HFFc6 (cell line): ENCODE data around the gene NOX4. TPM values are rescaled to one million over a fixed set of nuclear protein-coding genes. Genes with fewer than 3 reads are reported as not detected.
A peak's percentile ranks its signal among the peaks of the same experiment; 100 is the strongest.
"Not testable (repeated sequence)": the region's sequence is repeated elsewhere in the genome, so short reads cannot be mapped to it uniquely, and the experiment has no call there.

Source experiments
- DNase-seq: peaks from one replicate; pipeline ENCODE4 v3.0.0-alpha.2; 2018
- H3K27ac Mint-ChIP-seq: 2 replicates; pipeline ENCODE4 v1.8.0; 2020; ENCODE audit warnings: mild to moderate bottlenecking, mixed read lengths
- H3K27me3 Mint-ChIP-seq: 2 replicates; pipeline ENCODE4 v1.8.0; 2021; ENCODE audit warnings: mild to moderate bottlenecking, moderate library complexity, mixed read lengths; ENCODE audit not compliant: insufficient read depth
- H3K36me3 Mint-ChIP-seq: 2 replicates; pipeline ENCODE4 v1.8.0; 2021; ENCODE audit warnings: low read depth, mixed read lengths
- H3K4me1 Mint-ChIP-seq: 2 replicates; pipeline ENCODE4 v1.8.0; 2020; ENCODE audit warnings: low read depth, mixed read lengths
- H3K4me3 Mint-ChIP-seq: 2 replicates; pipeline ENCODE4 v1.8.0; 2020; ENCODE audit warnings: mild to moderate bottlenecking, moderate library complexity, mixed read lengths
- H3K9me3 Mint-ChIP-seq: 2 replicates; pipeline ENCODE4 v1.8.0; 2020; ENCODE audit warnings: mild to moderate bottlenecking, mixed read lengths
- CTCF ChIP-seq: fragments of 200-600 bp; sonication (generic); IDR thresholded peaks from 2 replicates; pipeline ENCODE4 v1.5.0; 2021; ENCODE audit warnings: antibody characterized with exemption, mild to moderate bottlenecking
- total RNA-seq, 6 experiments: library from RNA; stranded (reverse); fragmentation: NEBNext Ultra II Directional; extraction: Animal tissue kit (Norgen Biotek cat#: 25700); gene quantifications; 2 replicates in 1 of 6; 3 replicates in 5 of 6; pipeline ENCODE4 v1.2.3, GENCODE V29; 2021

Gene NOX4
- total RNA-seq, 6 experiments from 2014 or later, result 2.2 to 5.0 (median 3.2) TPM

- H3K27me3 Mint-ChIP-seq, H3K4me1 Mint-ChIP-seq, H3K9me3 Mint-ChIP-seq, DNase-seq, H3K27ac Mint-ChIP-seq, H3K4me3 Mint-ChIP-seq: not testable (repeated sequence)
- H3K36me3 Mint-ChIP-seq, result peaks cover 12% of the 10 kb centered on the region
Measured at GRCh38 chr11:89408441-89408840, 82.7 kb downstream of the NOX4 start.

DNA sequence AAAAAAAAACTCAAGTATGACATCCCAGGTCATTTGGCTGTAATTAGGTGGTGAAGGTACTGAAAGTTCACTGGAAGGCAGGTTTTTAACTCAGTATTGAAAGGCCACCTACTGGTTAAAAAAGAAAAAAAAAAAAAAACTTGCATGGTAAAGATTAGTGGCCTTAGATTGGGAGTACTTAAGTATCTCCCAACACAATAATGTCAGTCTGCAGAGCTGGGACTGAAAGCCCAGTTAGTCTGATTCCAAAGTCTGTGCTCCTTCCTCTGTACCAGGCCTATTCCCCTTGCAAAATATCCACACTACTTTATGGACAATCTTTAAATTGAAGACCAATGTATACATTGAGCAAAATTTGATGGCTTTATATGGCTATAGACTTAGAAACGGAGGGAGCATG lies 85.5 kb downstream of the NOX4 start:
- H3K9me3 Mint-ChIP-seq, result no peaks in the 10 kb centered on the region
- no peaks in the 10 kb centered on the region for H3K36me3 Mint-ChIP-seq
- no peaks in the 10 kb centered on the region for H3K4me1 Mint-ChIP-seq
- no peak overlapping the region for H3K27ac Mint-ChIP-seq
- no peak overlapping the region for H3K4me3 Mint-ChIP-seq
- no peaks in the 10 kb centered on the region for H3K27me3 Mint-ChIP-seq
- no peak for DNase-seq
- peak; percentile 69 for TF ChIP-seq CTCF

DNA sequence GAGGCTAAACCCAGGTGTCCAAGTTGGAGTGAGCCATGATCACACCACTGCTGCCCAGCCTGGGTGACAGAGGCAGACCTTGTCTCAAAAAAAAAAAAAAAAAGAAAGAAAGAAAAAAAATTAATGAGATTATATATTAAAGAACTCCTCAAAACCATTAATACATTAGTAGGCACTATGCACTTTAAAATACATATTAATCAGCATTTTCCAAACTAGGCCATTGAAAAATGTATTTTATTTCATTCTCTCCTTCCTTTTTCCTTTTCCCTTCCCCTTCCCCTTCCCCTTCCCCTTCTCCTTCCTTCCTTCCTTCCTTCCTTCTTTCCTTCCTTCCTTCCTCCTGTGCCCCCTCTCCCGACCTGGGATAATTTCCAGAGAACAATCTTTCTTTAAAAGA lies 99.5 kb downstream of the NOX4 start:
- not testable (repeated sequence) for H3K4me3 Mint-ChIP-seq, H3K4me1 Mint-ChIP-seq, DNase-seq, H3K27me3 Mint-ChIP-seq, H3K27ac Mint-ChIP-seq, H3K9me3 Mint-ChIP-seq
- H3K36me3 Mint-ChIP-seq, result peaks cover 13% of the 10 kb centered on the region

GRCh38 chr11:89387501-89387900 lies 103.7 kb downstream of the NOX4 start:
- not testable (repeated sequence) for H3K27ac Mint-ChIP-seq, H3K4me3 Mint-ChIP-seq, H3K36me3 Mint-ChIP-seq

GRCh38 chr11:89382986-89383385 lies 108.2 kb downstream of the NOX4 start:
- Mint-ChIP-seq H3K4me1 (peaks cover 50% of the 10 kb centered on the region), H3K27ac (peak overlapping the region; percentile 93; the same call in 1 of the 2 replicates)
- not testable (repeated sequence) for H3K4me3 Mint-ChIP-seq, H3K27me3 Mint-ChIP-seq, H3K9me3 Mint-ChIP-seq, DNase-seq, H3K36me3 Mint-ChIP-seq

More at GRCh38 chr11:89387501-89387900, 103.7 kb downstream of the NOX4 start:
- not testable (repeated sequence) for DNase-seq, H3K27me3 Mint-ChIP-seq, H3K4me1 Mint-ChIP-seq, H3K9me3 Mint-ChIP-seq

DNA sequence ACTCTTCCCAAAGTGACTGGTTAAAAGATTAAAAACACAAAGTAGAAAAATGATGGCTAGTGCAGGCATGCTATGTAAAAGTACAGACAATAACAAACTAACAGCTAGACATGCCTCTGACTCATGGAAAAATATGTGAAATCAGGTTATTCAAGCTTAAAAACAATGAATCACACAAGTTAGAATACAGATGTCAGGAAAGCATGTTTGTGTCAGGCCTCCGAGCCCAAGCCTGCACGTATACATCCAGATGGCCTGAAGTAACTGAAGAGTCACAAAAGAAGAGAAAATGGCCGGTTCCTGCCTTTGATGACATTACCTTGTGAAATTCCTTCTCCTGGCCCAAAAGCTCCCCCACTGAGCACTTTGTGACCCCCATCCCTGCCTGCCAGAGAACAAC lies 110.1 kb downstream of the NOX4 start:
- Mint-ChIP-seq H3K9me3 (no peaks in the 10 kb centered on the region), H3K4me3 (peak overlapping the region; percentile 33), H3K4me1 (peaks cover 53% of the 10 kb centered on the region), H3K27me3 (no peaks in the 10 kb centered on the region; the same call in 1 of the 2 replicates), H3K27ac (peak overlapping the region; percentile 93), H3K36me3 (peaks cover 5% of the 10 kb centered on the region; the same call in 1 of the 2 replicates)
- DNase-seq, result peak; percentile 92
- no peak for TF ChIP-seq CTCF

GRCh38 chr11:89379976-89380771 lies 111.0 kb downstream of the NOX4 start:
- not testable (repeated sequence) for H3K36me3 Mint-ChIP-seq, H3K9me3 Mint-ChIP-seq, H3K27me3 Mint-ChIP-seq
- Mint-ChIP-seq H3K27ac (peak overlapping the region; percentile 93), H3K4me3 (peak overlapping the region; percentile 33), H3K4me1 (peaks cover 60% of the 10 kb centered on the region)
- peak; percentile 9 for DNase-seq

- Mint-ChIP-seq H3K4me1 (peaks cover 60% of the 10 kb centered on the region), H3K27ac (peak overlapping the region; percentile 41)
- H3K36me3 Mint-ChIP-seq, H3K27me3 Mint-ChIP-seq, DNase-seq, H3K4me3 Mint-ChIP-seq, H3K9me3 Mint-ChIP-seq: not testable (repeated sequence)
Measured at GRCh38 chr11:89378986-89379385, 112.2 kb downstream of the NOX4 start.

DNA sequence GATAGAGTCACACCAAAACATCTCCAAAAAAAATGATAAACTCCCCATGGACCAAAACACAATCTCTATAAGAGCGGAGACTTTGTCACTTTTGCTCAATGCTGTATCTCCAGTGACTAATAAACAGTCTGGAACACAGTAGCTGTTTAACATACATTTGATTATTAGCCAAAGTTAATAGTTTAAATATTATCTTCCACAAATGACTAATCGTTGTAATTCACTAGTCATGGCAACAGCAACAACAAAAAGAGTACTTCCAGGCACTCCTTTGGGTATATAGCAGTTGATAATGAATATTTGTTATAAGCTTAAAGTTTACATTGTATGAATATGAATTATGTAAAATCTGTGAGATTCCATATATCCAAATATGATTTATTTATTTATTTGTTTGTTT lies 121.8 kb downstream of the NOX4 start:
- not testable (repeated sequence) for H3K4me3 Mint-ChIP-seq, H3K9me3 Mint-ChIP-seq, H3K27me3 Mint-ChIP-seq, H3K27ac Mint-ChIP-seq, H3K36me3 Mint-ChIP-seq, H3K4me1 Mint-ChIP-seq
- peak; percentile 31 for DNase-seq

DNA sequence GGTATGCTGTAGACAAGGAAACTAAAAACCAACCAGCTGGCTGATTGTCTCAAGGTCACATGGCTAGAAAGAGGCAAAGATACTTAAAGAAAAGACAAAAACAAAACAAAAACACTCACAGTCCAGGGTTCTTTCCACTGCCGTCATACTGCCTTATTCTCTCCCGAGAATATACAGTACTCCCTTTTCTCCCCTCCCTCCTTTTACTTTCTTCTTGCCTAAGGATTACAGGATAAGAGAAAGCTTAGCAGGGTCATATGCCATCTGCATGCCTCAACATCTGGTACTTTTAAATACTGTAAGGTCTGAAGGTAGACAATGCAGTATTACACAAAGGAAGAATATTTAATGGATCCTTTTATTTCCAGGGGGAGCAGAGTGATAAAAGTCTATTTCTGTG lies 126.3 kb downstream of the NOX4 start:
- not testable (repeated sequence) for H3K4me3 Mint-ChIP-seq, H3K4me1 Mint-ChIP-seq, H3K27ac Mint-ChIP-seq, DNase-seq, H3K27me3 Mint-ChIP-seq, H3K36me3 Mint-ChIP-seq, H3K9me3 Mint-ChIP-seq
